ENCODE data around the gene JAK2. TPM values are rescaled to one million over a fixed set of nuclear protein-coding genes. Genes with fewer than 3 reads are reported as not detected.

Gene JAK2
- total RNA-seq, 3 donors from 2014 or later (not counting 1 experiment from before 2014, with no cell fraction given), result 20.8 to 43.9 (median 30.0) TPM

DNA sequence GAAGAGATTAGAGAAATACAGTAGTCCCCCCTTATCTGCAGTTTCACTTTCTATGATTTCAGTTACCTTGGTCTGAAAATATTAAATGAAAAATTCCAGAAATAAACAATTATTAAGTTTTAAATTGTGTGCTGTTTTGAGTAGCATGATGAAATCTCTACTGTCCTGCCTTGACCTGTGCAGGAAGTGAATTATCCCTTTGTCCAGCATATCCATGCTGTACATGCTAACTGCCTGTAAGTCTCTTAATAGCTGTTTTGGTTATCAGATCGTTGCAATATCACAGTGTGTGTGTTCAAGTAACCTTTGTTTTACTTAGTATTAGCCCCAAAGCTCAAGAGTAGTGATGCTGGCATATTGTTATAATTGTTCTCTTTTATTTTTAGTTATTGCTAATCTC is 11.2 kb upstream of the JAK2 start:
- DNase-seq (no peak), ATAC-seq (no peak)
- Mint-ChIP-seq H3K9me3 (no peaks in the 10 kb centered on the region), H3K4me1 (no peaks in the 10 kb centered on the region), H3K36me3 (no peaks in the 10 kb centered on the region), H3K27me3 (ENCODE audit: low read depth in 2 of 2) (peaks cover 3 to 19% of the 10 kb centered on the region in 2 donors), H3K4me3 (no peak overlapping the region), H3K27ac (no peak overlapping the region)
- TF ChIP-seq, protein P1, sequence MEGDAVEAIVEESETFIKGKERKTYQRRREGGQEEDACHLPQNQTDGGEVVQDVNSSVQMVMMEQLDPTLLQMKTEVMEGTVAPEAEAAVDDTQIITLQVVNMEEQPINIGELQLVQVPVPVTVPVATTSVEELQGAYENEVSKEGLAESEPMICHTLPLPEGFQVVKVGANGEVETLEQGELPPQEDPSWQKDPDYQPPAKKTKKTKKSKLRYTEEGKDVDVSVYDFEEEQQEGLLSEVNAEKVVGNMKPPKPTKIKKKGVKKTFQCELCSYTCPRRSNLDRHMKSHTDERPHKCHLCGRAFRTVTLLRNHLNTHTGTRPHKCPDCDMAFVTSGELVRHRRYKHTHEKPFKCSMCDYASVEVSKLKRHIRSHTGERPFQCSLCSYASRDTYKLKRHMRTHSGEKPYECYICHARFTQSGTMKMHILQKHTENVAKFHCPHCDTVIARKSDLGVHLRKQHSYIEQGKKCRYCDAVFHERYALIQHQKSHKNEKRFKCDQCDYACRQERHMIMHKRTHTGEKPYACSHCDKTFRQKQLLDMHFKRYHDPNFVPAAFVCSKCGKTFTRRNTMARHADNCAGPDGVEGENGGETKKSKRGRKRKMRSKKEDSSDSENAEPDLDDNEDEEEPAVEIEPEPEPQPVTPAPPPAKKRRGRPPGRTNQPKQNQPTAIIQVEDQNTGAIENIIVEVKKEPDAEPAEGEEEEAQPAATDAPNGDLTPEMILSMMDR (IDR thresholded peaks at IDR 0.05), result no peak
- Histone ChIP-seq H3K36me3 (ENCODE audit: control insufficient read depth, insufficient read depth, low read length) (no peaks in the 10 kb centered on the region), H3K4me1 (ENCODE audit: control insufficient read depth, insufficient read depth, low read length) (peaks cover 11% of the 10 kb centered on the region), H3K4me3 (ENCODE audit: low read length) (no peak overlapping the region), H3K27me3 (ENCODE audit: control insufficient read depth, insufficient read depth, low read length) (no peaks in the 10 kb centered on the region), H3K27ac (ENCODE audit: low read length) (no peak overlapping the region), H3K9me3 (ENCODE audit: control insufficient read depth, insufficient read depth, low read length) (no peaks in the 10 kb centered on the region)
- intact Hi-C loops (cut with micrococcal nuclease), result no loop called here
- 80% methylated on average over 1 of the region's 1 CpG for WGBS (ENCODE audit: insufficient coverage)

DNA sequence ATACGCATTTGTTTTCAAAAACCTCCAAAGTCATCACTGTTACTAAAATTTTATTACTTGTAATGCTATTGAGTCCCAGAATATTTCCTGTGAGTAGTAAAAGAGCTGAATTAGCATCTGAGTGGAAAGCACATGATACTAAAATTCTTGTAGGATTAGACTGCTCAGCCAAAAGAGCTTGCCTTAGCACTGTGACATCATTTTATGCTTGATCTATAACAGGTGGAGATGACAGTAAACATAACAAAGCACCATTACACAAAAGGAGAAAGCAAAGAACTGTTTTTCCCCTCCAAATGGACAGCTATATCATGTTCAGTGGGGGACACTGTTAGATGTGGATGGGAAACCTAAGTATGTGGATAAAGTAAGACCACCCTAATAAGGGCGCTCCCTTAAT is 5.8 kb upstream of the JAK2 start:
- no peak for ATAC-seq
- Histone ChIP-seq H3K4me1 (ENCODE audit: control insufficient read depth, insufficient read depth, low read length) (peaks cover 7% of the 10 kb centered on the region), H3K27me3 (ENCODE audit: control insufficient read depth, insufficient read depth, low read length) (no peaks in the 10 kb centered on the region), H3K27ac (ENCODE audit: low read length) (no peak overlapping the region), H3K36me3 (ENCODE audit: control insufficient read depth, insufficient read depth, low read length) (no peaks in the 10 kb centered on the region), H3K9me3 (ENCODE audit: control insufficient read depth, insufficient read depth, low read length) (no peaks in the 10 kb centered on the region), H3K4me3 (ENCODE audit: low read length) (no peak overlapping the region)
- TF ChIP-seq, protein P1 (IDR thresholded peaks at IDR 0.05), result no peak
- intact Hi-C loops (cut with micrococcal nuclease), result no loop called here
- no peak overlapping the region for H3K4me3 Mint-ChIP-seq
- peaks cover 0 to 17% of the 10 kb centered on the region in 2 donors for H3K27me3 Mint-ChIP-seq (ENCODE audit: low read depth in 2 of 2)
- no peaks in the 10 kb centered on the region for H3K36me3 Mint-ChIP-seq
- no peak for DNase-seq
- no CpG with 5 or more reads among the region's 2 CpGs for WGBS (ENCODE audit: insufficient coverage)
- no peaks in the 10 kb centered on the region for H3K9me3 Mint-ChIP-seq
- no peak overlapping the region for H3K27ac Mint-ChIP-seq
- peaks cover 8 to 25% of the 10 kb centered on the region in 2 donors for H3K4me1 Mint-ChIP-seq

DNA sequence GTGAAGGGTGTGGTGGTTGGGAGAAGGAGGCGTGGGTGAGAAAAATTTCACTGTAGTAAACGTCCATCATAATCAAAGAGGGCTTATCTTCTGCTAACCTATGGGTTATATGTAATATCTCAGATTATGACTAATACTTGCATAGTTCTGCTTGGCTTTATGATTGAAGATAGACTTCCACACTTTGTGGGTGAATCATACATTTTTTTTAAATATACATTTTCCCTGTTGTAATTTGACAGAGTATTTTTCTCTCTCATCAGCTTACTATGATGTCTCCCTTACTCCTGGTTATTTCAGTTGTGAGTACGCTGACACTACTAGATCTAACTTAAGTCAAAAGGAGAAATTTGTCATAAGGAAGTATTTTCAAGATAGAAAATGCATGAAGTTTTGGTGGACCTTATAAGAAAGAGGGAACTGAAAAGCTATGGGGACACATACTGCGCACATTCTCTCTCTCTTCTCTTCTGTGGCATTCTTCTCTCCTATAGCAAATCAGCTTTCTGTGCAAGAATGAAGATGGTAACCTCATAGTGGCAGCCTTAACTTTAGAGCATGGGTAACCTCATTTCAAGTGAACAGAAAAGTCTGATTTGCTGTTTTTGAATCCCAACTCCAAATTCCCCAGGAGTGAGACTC is 4.9 kb upstream of the JAK2 start:
- Mint-ChIP-seq H3K27ac (no peak overlapping the region), H3K27me3 (ENCODE audit: low read depth in 2 of 2) (peaks cover 0 to 17% of the 10 kb centered on the region in 2 donors), H3K4me1 (peaks cover 10 to 28% of the 10 kb centered on the region in 2 donors), H3K36me3 (no peaks in the 10 kb centered on the region), H3K9me3 (no peaks in the 10 kb centered on the region), H3K4me3 (no peak overlapping the region)
- H3K36me3 ChIP-seq (ENCODE audit: control insufficient read depth, insufficient read depth, low read length), result no peaks in the 10 kb centered on the region
- no peak overlapping the region for H3K27ac ChIP-seq (ENCODE audit: low read length)
- intact Hi-C loops (cut with micrococcal nuclease), result loop anchor here (10.0 kb wide), 2 partner anchors 315 to 645 kb away; partner anchors contain the start of genes PLPP6, RIC1 and SPATA6L
- H3K4me3 ChIP-seq (ENCODE audit: low read length), result no peak overlapping the region
- 45% methylated on average over 3 of the region's 4 CpGs for WGBS (ENCODE audit: insufficient coverage)
- no peaks in the 10 kb centered on the region for H3K9me3 ChIP-seq (ENCODE audit: control insufficient read depth, insufficient read depth, low read length)
- TF ChIP-seq, protein P1 (IDR thresholded peaks at IDR 0.05), result no peak
- peaks cover 9% of the 10 kb centered on the region for H3K4me1 ChIP-seq (ENCODE audit: control insufficient read depth, insufficient read depth, low read length)
- DNase-seq (no peak), ATAC-seq (no peak)
- no peaks in the 10 kb centered on the region for H3K27me3 ChIP-seq (ENCODE audit: control insufficient read depth, insufficient read depth, low read length)

All from natural killer cell (primary cell).